ENCODE data around the gene PDIA6.
A peak's percentile ranks its signal among the peaks of the same experiment; 100 is the strongest.

The PDIA6 gene

GRCh38 chr2:10812362-10813162 lies at the start of gene PDIA6:
TSS of gene PDIA6 (minus strand) at chr2:10812785. CDS start at chr2:10812696, 89 bp downstream.
- TF ChIP-seq, protein P1, sequence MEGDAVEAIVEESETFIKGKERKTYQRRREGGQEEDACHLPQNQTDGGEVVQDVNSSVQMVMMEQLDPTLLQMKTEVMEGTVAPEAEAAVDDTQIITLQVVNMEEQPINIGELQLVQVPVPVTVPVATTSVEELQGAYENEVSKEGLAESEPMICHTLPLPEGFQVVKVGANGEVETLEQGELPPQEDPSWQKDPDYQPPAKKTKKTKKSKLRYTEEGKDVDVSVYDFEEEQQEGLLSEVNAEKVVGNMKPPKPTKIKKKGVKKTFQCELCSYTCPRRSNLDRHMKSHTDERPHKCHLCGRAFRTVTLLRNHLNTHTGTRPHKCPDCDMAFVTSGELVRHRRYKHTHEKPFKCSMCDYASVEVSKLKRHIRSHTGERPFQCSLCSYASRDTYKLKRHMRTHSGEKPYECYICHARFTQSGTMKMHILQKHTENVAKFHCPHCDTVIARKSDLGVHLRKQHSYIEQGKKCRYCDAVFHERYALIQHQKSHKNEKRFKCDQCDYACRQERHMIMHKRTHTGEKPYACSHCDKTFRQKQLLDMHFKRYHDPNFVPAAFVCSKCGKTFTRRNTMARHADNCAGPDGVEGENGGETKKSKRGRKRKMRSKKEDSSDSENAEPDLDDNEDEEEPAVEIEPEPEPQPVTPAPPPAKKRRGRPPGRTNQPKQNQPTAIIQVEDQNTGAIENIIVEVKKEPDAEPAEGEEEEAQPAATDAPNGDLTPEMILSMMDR (IDR thresholded peaks at IDR 0.05; ENCODE audit: extremely low read depth, missing control alignments), result no peak
- peak; percentile 98 for DNase-seq (ENCODE audit: low spot score)

DNA sequence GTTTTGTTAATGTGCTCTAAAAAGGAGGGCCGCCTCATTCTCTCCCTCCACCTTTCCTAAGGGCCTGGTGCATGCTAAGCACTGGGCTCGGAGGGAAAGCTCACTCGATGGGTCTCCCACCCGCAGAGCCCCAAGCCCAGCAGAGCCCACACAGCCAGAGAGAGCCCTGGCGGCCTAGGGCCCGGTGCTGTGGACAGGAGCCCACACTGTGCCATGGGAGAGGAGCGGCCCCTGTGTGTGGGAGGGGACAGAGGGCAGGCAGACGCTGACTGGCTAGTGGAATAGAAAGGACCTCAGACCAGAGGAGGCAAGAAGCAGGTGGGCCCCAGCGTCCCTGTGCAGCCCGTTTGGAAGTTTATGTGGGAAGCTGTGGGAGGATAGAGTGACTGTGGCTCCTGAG lies 49.7 kb upstream of the PDIA6 start:
- TF ChIP-seq, protein P1 (IDR thresholded peaks at IDR 0.05; ENCODE audit: extremely low read depth, missing control alignments), result no peak
- no peak for DNase-seq (ENCODE audit: low spot score)

DNA sequence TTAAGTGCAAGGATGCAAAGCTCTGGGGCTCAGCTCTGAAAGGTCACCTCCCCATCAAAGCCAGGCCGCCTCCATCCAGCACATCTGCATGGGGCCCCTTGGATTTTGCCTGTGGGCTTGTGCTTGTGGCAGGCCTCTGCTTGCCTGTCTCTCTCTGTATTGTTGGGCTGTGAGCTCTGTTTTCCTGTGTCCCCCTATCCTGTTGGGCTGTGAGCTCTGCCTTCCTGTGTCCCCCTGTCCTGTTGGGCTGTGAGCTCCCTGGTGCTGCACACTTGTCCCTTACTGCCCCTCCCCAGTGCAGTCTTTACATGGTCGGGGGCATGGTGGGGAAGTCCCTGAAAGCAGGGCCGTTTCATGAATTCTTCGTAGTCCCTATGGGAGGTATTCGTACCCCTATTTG lies 49.2 kb upstream of the PDIA6 start:
- TF ChIP-seq, protein P1 (IDR thresholded peaks at IDR 0.05; ENCODE audit: extremely low read depth, missing control alignments), result no peak

GRCh38 chr2:10860814-10861325 lies 48.3 kb upstream of the PDIA6 start:
- DNase-seq (ENCODE audit: low spot score), result no peak
- TF ChIP-seq, protein P1 (IDR thresholded peaks at IDR 0.05; ENCODE audit: extremely low read depth, missing control alignments), result no peak

More for the DNA sequence above, 49.2 kb upstream of the PDIA6 start:
- no peak for DNase-seq (ENCODE audit: low spot score)

DNA sequence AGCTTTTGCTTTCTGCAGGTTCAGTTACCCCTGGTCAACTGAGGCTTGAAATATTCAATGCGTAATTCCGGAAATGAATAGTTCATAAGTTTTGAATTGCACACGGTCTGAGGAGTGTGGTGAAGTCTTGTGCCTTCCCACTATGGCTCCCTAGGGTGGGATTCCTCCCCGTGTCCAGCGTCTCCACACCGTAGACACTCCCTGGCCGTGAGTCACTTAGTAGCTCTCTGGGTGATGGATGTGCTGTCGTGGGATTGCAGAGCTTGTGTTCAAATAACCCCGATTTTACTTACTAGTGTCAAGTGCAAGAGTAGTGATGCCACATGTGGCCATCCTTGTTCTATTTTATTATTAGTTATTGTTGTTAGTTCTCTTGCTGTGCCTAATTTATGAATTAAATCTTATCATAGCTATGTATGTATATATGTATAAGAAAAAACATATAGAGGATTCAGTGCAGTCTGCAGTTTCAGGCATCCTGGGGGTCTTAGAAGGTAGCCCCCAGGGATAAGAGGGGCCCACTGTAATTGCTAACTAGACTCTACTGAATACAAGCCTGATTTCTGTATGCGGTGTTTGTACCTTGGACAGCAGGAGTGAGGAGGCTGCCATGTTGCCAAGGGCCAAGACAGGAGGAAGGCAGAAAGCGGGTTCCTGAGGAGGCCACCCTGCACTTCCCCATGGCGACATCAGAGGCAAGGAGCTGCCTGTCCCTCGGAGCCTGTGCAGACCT lies 47.7 kb upstream of the PDIA6 start:
- TF ChIP-seq, protein P1 (IDR thresholded peaks at IDR 0.05; ENCODE audit: extremely low read depth, missing control alignments), result no peak
- no peak for DNase-seq (ENCODE audit: low spot score)

GRCh38 chr2:10859278-10859677 lies 46.7 kb upstream of the PDIA6 start:
- TF ChIP-seq, protein P1 (IDR thresholded peaks at IDR 0.05; ENCODE audit: extremely low read depth, missing control alignments), result no peak
- DNase-seq (ENCODE audit: low spot score), result no peak

- DNase-seq (ENCODE audit: low spot score), result no peak
- TF ChIP-seq, protein P1 (IDR thresholded peaks at IDR 0.05; ENCODE audit: extremely low read depth, missing control alignments), result no peak
Measured at GRCh38 chr2:10848541-10848940, 36.0 kb upstream of the PDIA6 start.
